ENCODE data around the gene PIGQ.

Gene PIGQ

DNA sequence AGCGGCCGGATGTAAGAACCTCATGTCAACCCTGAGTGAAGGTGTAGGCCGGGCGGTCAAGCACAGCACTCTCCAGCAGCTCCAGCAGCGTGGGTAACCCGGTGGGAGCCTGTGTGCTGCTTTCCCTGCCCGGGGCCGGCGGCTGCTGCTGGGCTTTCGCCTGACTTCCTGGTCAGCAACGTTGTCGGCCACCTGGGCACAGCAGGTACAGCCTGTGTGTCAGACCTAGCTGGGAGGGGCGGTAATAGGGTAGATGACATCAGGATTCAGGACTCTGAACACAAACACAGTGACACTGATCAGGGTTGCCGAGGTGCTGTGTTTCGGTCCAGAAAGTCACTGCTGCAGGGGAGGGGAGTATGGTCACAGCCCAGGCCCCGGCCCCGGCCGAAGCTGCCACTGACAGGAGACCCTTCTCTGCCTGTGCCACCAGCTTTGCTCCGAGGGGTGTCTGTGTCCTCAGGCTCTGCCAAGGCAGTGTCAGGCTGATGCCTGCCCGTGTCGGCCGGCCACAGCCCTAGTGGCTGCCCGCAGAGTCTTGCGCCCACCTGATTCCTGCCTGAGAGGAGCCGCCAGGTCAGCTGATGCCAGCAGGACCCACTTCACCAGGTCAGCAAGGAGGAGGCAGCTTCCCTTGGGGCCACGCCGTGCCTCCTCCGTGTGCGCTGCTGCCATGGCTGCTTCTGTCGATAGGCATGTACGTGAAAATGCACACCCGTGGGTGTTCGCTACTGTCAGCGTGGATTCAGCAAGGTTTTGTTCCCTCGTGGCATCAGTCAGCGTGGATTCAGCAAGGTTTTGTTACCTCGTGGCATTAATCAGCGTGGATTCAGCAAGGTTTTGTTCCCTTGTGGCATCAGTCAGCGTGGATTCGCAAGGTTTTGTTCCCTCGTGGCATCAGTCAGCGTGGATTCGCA is 29.3 kb downstream of the PIGQ start:
- TF ChIP-seq, protein P1, sequence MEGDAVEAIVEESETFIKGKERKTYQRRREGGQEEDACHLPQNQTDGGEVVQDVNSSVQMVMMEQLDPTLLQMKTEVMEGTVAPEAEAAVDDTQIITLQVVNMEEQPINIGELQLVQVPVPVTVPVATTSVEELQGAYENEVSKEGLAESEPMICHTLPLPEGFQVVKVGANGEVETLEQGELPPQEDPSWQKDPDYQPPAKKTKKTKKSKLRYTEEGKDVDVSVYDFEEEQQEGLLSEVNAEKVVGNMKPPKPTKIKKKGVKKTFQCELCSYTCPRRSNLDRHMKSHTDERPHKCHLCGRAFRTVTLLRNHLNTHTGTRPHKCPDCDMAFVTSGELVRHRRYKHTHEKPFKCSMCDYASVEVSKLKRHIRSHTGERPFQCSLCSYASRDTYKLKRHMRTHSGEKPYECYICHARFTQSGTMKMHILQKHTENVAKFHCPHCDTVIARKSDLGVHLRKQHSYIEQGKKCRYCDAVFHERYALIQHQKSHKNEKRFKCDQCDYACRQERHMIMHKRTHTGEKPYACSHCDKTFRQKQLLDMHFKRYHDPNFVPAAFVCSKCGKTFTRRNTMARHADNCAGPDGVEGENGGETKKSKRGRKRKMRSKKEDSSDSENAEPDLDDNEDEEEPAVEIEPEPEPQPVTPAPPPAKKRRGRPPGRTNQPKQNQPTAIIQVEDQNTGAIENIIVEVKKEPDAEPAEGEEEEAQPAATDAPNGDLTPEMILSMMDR (IDR thresholded peaks at IDR 0.05; ENCODE audit: low read depth, low read length), result no peak
- no peak for DNase-seq
- peaks cover 11% of the 10 kb centered on the region for H3K9me3 ChIP-seq (ENCODE audit: severe bottlenecking)
- H3K27me3 ChIP-seq (ENCODE audit: insufficient read depth, low read depth, severe bottlenecking), result no peaks in the 10 kb centered on the region
- peaks cover 46% of the 10 kb centered on the region for H3K36me3 ChIP-seq
- H3K27ac ChIP-seq, result no peak overlapping the region
- no peak overlapping the region for H3K4me3 ChIP-seq (ENCODE audit: low read depth, low read length)

- no peaks in the 10 kb centered on the region for H3K27me3 ChIP-seq (ENCODE audit: insufficient read depth, low read depth, severe bottlenecking)
- H3K36me3 ChIP-seq, result peaks cover 54% of the 10 kb centered on the region
- peaks cover 22% of the 10 kb centered on the region for H3K9me3 ChIP-seq (ENCODE audit: severe bottlenecking)
- 0 out of 2 replicates have a peak overlapping the region, but pooled peaks have one; percentile 22 for H3K27ac ChIP-seq
- TF ChIP-seq, protein P1 (IDR thresholded peaks at IDR 0.05; ENCODE audit: low read depth, low read length), result peak; percentile 57
- peak; percentile 50 for DNase-seq
- H3K4me3 ChIP-seq (ENCODE audit: low read depth, low read length), result no peak overlapping the region
Measured at GRCh38 chr16:600781-601180, 31.0 kb downstream of the PIGQ start.

DNA sequence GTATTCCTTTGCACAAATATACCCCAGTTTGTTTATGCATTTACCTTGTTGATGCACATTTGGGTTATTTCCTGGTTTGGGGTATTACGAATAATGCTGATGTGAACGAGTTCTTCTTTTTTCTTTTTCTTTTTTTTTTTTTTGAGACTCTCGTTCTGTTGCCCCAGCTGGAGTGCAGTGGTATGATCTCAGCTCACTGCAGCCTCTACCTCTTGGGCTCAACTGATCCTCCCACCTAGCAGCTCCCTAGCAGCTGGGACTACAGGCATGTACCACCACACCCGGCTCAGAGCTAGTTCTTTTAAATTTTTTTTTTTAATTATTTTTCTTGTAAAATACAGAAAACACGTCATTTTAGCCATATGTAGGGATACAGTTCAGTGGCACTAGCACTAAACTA is 34.2 kb downstream of the PIGQ start:
- Histone ChIP-seq H3K27ac (no peak overlapping the region), H3K4me3 (ENCODE audit: low read depth, low read length) (no peak overlapping the region)
- TF ChIP-seq, protein P1 (IDR thresholded peaks at IDR 0.05; ENCODE audit: low read depth, low read length), result no peak

DNA sequence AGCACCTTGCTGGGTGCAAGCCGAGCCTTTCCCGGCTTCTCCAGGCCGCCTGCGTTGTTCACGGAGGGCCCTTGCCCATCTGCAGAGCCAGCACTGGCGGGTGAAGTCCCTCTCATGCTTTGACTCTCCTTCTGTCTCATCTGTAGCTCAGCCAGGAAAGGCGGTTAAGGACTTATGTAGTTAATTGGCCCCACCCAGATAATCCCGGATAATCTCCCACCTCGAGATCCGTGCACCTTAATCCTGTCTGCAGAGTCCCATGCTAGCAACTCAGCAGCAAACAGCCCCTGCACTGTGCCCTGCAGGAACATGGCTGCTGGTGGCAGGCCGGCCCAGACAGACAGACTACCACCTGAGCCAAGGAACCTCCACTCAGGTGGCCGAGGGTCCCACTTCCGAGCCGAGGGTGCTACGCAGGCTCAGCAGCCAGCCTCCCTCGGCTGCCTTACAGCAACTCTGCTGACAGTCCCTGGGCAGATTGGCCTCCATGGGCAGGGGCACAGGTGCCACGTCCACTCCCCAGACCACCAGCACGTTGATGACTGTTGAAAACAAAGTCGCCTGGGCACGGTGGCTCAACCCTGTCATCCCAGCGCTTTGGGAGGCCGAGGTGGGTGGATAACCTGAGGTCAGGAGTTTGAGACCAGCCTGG is 37.0 kb downstream of the PIGQ start:
- Histone ChIP-seq H3K27ac (peak overlapping the region; percentile 82), H3K9me3 (ENCODE audit: severe bottlenecking) (peaks cover 22% of the 10 kb centered on the region), H3K36me3 (peaks cover 22% of the 10 kb centered on the region), H3K27me3 (ENCODE audit: insufficient read depth, low read depth, severe bottlenecking) (no peaks in the 10 kb centered on the region), H3K4me3 (ENCODE audit: low read depth, low read length) (no peak overlapping the region; the same call in 1 of the 2 replicates)
- peak; percentile 94 for DNase-seq
- TF ChIP-seq, protein P1 (IDR thresholded peaks at IDR 0.05; ENCODE audit: low read depth, low read length), result no peak

More for the DNA sequence above, 34.2 kb downstream of the PIGQ start:
- Histone ChIP-seq H3K9me3 (ENCODE audit: severe bottlenecking) (peaks cover 22% of the 10 kb centered on the region), H3K36me3 (peaks cover 40% of the 10 kb centered on the region), H3K27me3 (ENCODE audit: insufficient read depth, low read depth, severe bottlenecking) (no peaks in the 10 kb centered on the region)
- DNase-seq, result no peak

DNA sequence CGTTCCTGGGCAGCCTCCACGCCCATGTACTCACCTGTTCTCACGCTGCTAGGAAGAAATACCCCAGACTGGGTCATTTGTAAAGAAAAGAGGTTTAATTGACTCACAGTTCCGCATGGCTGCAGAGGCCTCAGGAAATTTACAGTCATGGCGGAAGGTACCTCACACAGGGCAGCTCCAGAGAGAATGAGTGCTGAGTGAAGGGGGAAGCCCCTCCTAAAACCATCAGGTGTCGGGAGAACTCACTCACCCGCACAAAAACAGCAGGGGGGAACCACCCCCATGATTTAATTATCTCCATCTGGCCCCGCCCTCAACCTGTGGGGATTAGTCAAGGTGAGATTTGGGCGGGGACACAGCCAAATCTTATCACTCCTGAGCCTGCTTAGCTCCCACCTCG is 38.3 kb downstream of the PIGQ start:
- TF ChIP-seq, protein P1 (IDR thresholded peaks at IDR 0.05; ENCODE audit: low read depth, low read length), result no peak
- DNase-seq, result no peak

More for the DNA sequence above, 38.3 kb downstream of the PIGQ start:
- H3K27me3 ChIP-seq (ENCODE audit: insufficient read depth, low read depth, severe bottlenecking), result no peaks in the 10 kb centered on the region
- peak overlapping the region; percentile 39; the same call in 1 of the 2 replicates for H3K27ac ChIP-seq
- peaks cover 20% of the 10 kb centered on the region for H3K36me3 ChIP-seq
- peaks cover 17% of the 10 kb centered on the region for H3K9me3 ChIP-seq (ENCODE audit: severe bottlenecking)
- H3K4me3 ChIP-seq (ENCODE audit: low read depth, low read length), result no peak overlapping the region
